IMR-90 (cell line): ENCODE data around the gene SLC26A4.

Experiments used
- BHLHE40 ChIP-seq: fragments of 150-350 bp; IDR thresholded peaks from 2 replicates; pipeline ENCODE4 v1.6.1; 2016; ENCODE audit warnings: mild to moderate bottlenecking, low read depth, low read length
- CEBPB ChIP-seq: IDR thresholded peaks from 2 replicates; pipeline ENCODE4 v1.6.1; 2012; ENCODE audit warnings: low read depth, low read length, improper control_type of control experiment
- FOS ChIP-seq: fragments of 150-350 bp; IDR thresholded peaks from 2 replicates; pipeline ENCODE4 v1.6.1; 2016; ENCODE audit warnings: low read depth, low read length
- MAFK ChIP-seq: IDR thresholded peaks from 2 replicates; pipeline ENCODE4 v1.6.1; 2012; ENCODE audit warnings: low read depth, low read length, improper control_type of control experiment
- MXI1 ChIP-seq: IDR thresholded peaks from 2 replicates; pipeline ENCODE4 v1.6.1; 2012; ENCODE audit warnings: low read depth, mild to moderate bottlenecking, low read length, moderate library complexity, borderline replicate concordance
- POLR2A ChIP-seq: IDR thresholded peaks from 2 replicates; pipeline ENCODE4 v1.6.1; 2012; ENCODE audit warnings: mild to moderate bottlenecking, low read depth, low read length
- RAD21 ChIP-seq: IDR thresholded peaks from 2 replicates; pipeline ENCODE4 v1.6.1; 2012; ENCODE audit warnings: low read length, improper control_type of control experiment
- RFX5 ChIP-seq: IDR thresholded peaks from 2 replicates; pipeline ENCODE4 v1.8.0; 2012; ENCODE audit warnings: low read depth, mild to moderate bottlenecking, low read length, moderate library complexity
- SMC3 ChIP-seq: fragments of 150-350 bp; IDR thresholded peaks from 2 replicates; pipeline ENCODE4 v1.6.1; 2016; ENCODE audit warnings: low read depth, mild to moderate bottlenecking, antibody characterized with exemption, low read length, moderate library complexity
- TF ChIP-seq, protein P1 (sequence below): conservative IDR thresholded peaks from 2 replicates; pipeline ENCODE4 v1.5.1; 2012; ENCODE audit warnings: mild to moderate bottlenecking, low read depth, low read length, improper control_type of control experiment
- TF ChIP-seq, protein P2 (sequence below): fragments of 150-350 bp; IDR thresholded peaks from 2 replicates; pipeline ENCODE4 v1.6.1; 2017; ENCODE audit warnings: mild to moderate bottlenecking, antibody characterized with exemption, low read length, low read depth
- TF ChIP-seq, protein P3 (sequence below): fragments of 150-350 bp; IDR thresholded peaks from 2 replicates; pipeline ENCODE4 v1.6.1; 2016; ENCODE audit warnings: low read depth, mild to moderate bottlenecking, low read length, moderate library complexity, borderline replicate concordance

DNA sequence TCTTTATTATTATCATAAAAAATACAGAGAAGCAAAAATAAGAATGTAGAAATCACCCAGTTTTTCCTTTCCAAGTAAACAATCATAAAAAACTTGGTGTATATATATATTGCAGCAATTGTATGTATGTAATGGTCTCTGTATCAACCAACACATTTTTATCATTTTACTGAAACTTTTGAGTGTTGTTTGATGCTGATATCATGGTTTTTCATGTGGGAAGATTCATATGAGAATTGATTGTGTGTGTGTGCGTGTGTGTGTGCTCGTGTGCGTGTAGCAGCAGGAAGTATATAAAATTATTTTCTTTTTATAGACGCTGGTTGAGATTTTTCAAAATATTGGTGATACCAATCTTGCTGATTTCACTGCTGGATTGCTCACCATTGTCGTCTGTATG lies 22.3 kb downstream of the SLC26A4 start:
- TF ChIP-seq, protein P1, sequence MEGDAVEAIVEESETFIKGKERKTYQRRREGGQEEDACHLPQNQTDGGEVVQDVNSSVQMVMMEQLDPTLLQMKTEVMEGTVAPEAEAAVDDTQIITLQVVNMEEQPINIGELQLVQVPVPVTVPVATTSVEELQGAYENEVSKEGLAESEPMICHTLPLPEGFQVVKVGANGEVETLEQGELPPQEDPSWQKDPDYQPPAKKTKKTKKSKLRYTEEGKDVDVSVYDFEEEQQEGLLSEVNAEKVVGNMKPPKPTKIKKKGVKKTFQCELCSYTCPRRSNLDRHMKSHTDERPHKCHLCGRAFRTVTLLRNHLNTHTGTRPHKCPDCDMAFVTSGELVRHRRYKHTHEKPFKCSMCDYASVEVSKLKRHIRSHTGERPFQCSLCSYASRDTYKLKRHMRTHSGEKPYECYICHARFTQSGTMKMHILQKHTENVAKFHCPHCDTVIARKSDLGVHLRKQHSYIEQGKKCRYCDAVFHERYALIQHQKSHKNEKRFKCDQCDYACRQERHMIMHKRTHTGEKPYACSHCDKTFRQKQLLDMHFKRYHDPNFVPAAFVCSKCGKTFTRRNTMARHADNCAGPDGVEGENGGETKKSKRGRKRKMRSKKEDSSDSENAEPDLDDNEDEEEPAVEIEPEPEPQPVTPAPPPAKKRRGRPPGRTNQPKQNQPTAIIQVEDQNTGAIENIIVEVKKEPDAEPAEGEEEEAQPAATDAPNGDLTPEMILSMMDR = no peak
- no peak for TF ChIP-seq SMC3
- TF ChIP-seq CEBPB = no peak
- TF ChIP-seq POLR2A = no peak
- TF ChIP-seq, protein P2, sequence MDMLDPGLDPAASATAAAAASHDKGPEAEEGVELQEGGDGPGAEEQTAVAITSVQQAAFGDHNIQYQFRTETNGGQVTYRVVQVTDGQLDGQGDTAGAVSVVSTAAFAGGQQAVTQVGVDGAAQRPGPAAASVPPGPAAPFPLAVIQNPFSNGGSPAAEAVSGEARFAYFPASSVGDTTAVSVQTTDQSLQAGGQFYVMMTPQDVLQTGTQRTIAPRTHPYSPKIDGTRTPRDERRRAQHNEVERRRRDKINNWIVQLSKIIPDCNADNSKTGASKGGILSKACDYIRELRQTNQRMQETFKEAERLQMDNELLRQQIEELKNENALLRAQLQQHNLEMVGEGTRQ = no peak
- no peak for TF ChIP-seq FOS
- no peak for TF ChIP-seq RFX5
- no peak for TF ChIP-seq RAD21
- no peak for TF ChIP-seq MXI1
- TF ChIP-seq MAFK = no peak
- TF ChIP-seq BHLHE40 = no peak
- TF ChIP-seq, protein P3, sequence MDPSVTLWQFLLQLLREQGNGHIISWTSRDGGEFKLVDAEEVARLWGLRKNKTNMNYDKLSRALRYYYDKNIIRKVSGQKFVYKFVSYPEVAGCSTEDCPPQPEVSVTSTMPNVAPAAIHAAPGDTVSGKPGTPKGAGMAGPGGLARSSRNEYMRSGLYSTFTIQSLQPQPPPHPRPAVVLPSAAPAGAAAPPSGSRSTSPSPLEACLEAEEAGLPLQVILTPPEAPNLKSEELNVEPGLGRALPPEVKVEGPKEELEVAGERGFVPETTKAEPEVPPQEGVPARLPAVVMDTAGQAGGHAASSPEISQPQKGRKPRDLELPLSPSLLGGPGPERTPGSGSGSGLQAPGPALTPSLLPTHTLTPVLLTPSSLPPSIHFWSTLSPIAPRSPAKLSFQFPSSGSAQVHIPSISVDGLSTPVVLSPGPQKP = no peak
